Stimulated activated CD8-positive, alpha-beta memory T cell treated with anti-CD3 and anti-CD28 coated beads, Interleukin-12 subunit alpha, Interleukin-12 subunit beta, amount 100 ng/mL, for 24 hours (primary cell): Measurements from ENCODE around the gene SCYL3.

Experiments used
- DNase-seq: peaks from one replicate; pipeline ENCODE4 v3.0.0-alpha.2; 2020; ENCODE audit errors: extremely low read depth

SCYL3 gene

DNA sequence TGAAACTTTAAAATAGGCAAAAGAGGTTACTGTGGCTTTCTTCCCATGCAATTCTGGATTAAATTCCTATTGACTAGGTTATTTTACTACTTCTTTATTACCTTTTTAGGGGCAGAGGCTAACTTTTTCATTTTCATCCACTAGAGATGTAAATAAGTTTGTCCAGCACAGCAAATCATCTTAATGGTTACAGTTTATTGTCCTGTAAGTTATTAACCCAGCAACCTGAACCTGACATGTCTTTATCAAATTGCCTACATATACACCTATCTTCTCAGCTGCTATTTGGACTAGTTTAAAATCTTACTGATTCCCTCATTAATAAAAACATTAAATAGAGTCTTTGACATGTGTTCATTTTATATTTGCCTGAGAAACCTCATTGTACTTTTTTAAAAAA, 6.9 kb upstream of the SCYL3 start:
- no peak for DNase-seq

DNA sequence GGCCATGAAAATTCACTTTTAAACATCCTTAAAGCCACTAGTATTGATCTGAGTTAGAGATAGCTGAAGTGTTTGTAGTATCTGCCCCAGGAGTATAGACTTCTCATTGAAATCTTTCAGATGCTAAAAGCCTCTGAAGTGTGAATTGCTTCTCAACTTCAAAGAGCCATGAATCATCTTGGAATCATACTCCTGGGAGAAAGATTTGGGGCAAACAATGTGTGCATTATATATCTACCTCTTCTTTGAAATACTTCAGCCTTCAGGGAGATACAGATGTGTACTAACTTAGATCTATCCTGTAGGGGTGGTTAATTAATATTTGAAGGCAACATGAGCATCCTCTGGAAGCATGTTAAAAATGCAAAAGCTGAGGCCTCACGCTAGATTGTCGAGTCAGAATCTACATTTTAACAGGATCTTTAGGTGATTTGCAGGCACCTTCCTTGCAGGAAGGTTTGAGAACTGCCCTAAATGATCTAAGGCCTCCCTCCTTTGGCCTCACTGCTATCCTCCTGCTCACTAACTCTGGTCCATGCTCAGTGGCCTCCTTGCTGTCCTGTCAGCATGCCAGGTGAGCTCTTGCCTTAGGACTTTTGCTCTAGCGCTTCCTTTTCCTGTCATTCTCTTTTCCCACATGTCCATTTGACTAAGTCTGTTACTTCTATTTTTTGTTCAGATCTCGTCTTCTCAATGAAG, 6.0 kb upstream of the SCYL3 start:
- no peak for DNase-seq

DNA sequence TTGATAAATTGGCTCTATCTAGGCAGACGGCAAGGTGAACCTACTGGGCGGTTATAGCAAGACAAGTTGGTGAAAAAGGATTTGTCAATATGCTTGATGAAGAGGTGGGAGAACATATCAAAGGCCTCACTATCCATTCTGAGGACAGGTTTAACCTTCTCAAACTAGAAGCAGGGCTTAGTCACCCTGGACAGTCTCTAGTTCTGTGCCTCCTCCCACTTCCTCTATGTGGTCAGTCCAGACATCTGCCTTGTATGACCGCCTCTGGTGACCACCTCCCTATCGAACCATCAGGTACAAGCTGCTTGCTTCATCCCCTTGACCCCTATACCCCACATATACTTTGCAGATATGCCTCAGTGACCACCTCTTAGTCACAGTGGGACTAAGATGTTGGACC, 2.3 kb upstream of the SCYL3 start:
- DNase-seq: no peak

DNA sequence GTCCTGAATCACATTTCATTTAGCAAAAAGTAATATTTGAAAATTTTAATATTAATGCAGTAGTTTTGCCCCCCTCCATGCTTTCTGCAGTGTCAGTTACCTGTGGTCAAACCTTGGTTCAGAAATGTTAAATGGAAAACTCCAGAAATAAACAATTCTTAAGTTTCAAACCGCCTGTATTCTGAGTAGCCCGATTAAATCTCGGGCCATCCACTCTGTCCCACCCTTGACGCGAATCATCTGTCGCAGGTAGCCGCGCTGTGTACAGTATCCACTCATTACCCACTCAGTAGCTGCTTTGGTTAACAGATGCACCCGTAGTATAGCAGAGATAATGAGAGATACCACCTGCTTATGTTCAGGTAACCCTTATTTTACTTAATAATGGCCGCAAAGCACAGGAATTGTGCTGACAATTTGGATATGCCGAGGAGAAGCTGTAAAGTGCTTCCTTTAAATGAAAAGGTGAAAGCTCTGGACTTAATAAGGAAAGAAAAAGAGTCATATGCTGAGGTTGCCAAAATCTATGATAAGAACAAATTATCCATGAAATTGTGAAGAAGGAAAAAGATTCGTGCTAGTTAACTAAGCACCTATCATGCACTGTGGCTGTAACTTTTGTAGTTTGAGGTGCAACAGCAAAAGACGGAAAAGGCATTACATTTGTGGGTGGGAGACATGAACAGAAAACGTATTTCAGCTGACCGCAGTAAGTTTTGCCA, 889 bp upstream of the SCYL3 start:
- no peak for DNase-seq

DNA sequence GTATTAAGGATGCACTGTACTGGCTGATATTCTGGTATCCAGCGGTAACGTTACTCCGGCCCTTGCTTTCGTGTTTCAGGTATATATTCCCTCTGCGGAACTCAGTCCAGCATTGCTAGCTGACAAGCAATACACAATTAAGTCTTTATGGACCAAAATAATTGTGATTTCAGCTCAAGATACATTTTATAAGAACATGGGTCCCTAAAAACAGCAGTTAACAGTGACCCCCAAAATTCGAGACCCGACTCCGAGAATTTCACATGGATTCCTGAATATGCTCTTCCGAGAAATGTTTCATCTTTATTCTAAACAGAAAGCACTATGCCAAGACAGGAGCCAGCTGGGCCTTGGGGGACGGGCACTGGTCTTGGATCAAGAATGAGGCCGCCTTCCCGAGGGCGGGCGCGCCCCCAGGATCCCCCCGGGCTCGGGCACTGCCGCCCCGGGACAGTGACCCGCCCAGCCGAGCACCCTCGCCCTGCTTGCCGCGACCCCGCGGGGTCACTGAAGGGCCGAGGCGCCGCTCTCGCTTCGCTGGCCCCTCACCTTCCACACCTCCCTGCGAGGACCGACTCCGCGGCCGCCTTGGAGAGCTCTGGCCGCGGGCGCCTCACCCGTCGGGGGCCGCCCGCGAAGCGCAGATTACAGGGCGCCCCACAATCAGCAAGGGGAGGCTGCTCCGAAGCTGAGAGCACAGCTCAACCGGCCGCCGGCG, 610 bp downstream of the SCYL3 start:
- no peak for DNase-seq

DNA sequence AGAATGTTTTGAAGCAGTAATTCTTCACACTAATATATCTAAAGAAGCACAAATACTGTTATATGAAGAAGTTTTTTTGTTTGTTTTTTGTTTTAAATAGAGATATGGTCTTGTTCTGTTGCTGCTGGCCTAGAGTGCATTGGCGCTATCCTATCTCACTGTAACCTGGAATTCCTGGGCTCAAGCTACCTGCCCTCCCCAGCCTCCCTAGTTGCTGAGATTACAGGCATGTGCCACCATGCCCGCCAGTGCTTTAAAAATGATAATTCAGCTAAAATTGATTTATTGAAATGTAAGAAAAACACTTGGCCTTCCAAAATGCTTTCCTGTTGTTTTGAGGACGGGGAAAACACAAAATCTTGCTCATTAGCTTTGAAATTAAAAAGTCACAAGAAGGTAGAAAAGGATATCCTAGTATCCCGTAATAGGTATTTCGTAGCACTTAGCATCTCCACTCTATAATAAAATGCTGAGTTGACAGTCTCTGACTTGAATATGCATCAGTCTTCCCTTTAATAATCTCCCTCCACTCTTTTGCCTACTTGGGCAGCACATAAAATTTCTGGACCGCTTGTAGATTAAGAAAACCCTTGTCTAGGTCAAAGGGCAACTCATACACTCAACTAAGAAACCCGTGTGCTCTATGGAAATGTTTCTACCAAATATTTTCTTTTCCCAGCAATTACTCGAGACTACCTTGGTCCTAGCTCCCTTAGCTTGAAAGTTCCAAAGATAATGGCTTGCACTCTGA, 1.3 kb downstream of the SCYL3 start:
- DNase-seq: no peak

DNA sequence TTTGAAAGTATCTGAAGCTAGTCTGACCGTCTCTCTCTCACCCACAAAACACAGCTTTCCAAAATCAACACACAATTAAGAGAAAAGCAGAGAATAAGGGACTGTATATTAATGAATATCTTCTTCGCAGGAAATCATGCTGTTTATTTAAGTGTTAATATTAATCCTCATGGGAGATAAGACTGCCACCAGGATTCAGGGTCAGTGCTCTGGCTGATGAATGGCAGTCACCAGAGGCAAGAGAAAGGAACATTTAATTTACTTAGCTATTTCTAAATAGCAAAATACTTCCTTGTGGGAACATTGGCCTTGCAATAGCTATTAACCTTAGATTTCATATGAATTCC, 2.2 kb downstream of the SCYL3 start:
- DNase-seq: no peak

DNA sequence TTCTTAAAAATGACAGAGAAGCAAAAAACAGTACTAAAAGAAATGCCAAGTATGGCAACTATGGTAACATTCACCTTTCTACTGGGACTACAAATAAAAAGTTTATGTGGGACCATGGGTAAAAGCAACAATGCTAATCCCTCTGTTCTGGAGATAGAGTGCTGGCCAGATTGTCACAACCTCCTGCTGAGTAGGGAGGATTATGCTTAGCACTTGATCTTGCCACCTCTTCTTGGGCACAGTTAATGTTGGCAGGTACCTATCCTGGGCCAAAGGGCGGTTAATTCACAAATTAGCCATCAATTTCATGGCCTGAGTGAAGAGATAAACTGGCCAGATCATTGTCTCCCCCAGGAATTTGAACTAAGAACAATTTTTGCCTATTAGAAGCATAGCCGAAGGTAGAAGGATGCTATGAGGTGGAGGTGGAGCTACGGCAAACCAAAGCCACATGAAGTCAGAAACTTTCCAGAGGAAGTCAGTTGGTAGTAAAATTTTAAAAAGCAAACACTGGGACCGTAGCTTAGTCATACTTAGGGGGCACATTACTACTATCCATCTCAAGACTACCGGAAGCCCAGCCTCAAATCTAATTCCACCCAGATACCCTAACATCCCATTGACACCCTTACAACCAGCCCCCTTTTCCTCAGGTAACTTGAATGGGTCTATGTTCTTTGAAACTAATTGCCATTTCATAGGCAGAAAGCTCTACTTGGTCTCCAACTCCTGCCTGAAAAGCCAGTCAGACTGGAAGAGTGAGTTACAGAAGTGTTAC, 2.7 kb downstream of the SCYL3 start:
- DNase-seq: no peak

DNA sequence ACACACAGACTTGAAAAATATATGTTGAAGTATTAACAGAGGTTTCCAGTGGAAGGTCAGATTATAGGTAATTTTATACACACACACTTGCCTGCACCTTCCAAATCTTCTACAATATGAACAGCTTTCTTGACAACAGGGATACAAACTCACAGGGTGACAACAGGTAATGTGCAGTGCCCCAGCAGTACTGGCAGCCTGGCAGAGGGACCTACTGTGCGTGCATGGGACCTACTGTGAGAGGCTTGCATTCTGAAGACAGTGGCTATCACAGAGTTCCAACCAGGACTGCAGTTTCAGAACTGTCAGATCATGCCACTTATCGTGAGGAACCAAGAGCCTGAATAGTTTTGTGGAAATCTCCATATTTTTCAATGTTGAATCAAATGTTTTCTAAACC, 3.8 kb downstream of the SCYL3 start:
- DNase-seq: no peak

DNA sequence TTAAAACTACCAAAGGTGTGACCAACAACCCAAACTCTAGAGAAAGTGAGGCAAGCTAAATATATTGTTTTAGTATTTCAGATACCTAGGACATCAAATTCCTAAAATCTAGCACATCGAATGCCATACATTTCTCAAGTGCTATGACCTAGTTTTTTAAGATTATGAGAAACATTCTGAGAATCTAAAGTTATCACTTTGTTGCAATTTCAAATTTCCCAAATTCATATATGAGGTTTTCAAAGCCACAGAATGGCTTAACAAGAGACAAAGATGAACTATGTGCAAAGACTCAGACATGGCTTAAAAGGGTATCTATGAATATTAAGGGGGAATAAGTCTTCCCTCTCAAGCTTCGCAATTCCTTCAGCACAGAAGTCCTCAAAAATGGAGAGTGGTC, 6.8 kb downstream of the SCYL3 start:
- DNase-seq: no peak

DNA sequence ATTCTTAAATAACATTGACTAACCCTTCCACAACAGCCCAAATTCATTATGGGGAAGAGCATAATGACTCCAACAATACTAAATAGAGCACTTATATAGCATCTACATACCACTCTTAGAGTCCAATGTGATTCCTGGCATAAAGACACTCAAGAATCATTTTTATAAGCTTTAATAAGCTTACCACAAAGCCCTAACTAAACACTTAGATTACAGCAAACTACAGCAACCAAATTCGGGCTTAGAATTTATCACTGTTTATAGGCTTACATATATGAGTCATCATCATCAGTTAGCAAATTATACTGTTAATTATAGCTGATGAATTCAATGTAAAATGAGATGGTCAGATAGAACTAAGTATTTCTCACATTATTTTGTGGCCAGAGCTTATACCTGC, 7.3 kb downstream of the SCYL3 start:
- DNase-seq: no peak

DNA sequence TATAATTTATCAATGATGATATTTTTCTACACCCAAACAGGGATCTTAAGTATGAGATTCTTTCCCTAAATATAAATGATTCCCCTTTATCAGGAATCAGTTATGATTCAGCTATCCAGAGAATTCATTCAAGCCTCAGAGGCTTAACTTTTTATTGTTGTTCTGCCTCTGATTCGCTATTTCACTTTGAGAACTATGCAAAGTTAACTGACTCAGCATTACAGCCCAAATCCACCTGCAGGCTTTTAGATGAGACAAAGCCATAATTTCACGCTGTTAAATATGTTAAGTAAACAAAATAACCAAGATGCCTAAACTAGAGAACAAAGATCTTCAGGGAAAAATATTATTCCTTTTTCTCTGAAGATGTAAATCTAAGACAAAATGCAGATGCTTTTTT, 8.5 kb downstream of the SCYL3 start:
- DNase-seq: no peak

DNA sequence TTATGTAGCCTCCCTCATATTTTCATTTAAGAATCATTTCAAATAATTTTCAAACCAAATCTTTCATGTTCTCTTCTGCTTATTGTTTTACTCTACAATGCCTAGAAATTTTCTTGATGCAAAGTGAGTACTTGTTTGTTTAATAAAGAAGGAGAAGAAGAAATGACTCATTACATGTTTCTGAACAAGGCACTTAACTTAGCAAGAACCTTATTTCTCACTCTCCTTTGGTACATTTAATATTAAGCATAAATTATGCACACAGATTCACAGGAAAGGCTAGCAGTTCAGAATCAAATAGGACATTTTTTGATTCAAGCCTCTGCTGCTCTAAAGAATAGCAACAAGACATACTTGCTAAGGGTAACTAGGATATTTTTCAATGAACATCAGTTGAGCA, 9.1 kb downstream of the SCYL3 start:
- no peak for DNase-seq

DNA sequence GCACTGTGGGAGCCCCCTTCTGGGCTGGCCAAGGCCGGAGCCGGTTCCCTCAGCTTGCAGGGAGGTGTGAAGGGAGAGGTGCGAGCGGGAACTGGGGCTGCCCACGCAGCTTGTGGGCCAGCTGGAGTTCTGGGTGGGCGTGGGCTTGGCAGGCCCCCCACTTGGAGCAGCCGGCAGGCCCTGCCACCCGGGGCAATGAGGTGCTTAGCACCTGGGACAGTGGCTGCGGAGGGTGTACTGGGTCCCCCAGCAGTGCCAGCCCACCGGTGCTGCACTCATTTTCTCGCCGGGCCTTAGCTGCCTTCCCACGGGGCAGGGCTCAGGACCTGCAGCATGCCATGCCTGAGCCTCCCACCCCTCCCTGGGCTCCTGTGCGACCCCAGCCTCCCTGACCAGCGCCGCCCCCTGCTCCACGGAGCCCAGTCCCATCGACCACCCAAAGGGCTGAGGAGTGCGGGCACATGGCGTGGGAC, 11.6 kb downstream of the SCYL3 start:
- no peak for DNase-seq

DNA sequence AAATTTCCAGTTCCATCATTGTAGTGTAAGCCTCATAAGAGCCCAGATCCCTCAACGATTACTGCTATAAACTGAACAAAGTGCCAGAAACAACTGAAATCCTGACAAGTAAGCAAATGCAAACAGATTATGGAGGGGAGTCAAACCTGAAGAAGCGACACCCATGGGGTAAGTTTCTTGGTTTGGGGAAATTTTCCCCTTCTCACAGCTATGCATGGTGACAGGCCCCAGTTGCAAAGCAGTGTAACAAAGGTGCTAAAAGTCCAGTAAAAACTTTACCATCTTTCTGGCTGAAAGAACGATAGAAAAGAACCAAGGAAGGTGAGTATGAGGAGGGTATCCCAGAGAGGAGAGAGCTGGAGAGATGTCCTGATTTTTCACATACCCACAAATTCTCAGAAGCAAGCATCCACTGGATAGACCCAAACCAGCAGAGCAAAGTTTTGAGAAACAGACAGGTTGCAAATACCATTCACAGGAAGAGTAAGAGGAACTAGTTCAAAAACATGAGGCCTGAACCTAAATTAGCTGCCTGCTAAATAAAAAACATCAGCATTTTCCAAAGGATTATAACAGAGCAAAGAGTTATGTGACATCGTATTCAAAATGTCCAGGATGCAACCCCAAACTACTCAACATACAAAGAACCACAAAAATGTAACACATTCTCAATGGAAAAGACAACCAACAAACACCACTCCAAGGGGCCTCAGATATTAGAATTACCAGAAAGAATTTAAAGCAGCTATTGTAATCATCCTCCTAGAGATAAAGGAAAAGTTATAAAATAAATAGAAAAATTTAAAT, 14.5 kb downstream of the SCYL3 start:
- DNase-seq: no peak

DNA sequence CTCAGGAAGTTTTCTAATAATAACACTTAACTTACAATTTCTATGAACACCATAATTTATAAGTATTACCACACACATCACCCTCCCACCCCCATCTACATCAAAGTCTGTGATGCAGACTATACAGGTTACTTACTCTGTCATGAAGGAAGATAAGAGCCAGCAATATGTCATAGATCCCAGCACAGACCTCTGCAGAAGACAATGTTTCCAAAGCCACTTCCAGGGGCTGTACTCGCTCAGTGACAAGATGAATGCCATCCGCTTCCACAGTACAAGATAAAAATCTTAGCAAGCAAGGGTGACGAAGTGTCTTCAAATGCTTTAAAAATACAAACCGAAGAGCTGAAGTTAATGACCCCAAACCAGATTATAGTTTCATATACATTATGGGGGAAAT, 15.2 kb downstream of the SCYL3 start:
- no peak for DNase-seq

DNA sequence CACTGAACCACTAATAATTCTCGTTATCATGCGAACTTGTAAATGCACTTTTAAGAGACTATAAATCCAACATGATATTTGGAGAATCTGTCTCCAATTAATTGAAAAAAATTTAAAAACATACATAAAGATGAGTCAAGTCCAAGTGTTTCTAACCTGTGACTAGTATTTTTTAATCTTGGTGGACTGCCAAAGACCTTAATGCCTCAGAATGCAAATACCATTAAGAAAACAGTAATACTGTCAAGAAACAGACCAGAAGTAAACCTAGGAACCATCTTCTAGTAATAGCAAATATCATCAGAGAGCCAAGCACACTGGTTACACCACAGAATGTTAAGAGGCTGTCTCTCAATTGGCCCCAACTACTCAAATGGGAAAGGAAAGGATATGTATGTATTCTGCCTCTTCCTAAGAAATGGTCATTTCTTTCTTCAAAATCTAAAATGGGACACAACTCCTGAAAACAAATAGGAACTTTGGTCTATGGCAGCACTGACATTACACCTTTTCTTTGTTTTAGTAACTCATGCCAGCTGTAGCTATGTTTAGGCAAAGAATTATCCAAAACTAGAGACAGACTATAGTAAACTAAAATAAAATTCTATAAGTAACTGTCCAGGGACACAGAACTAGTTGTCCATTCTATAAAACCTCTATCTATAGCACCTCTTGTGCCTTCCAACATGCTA, 15.8 kb downstream of the SCYL3 start:
- DNase-seq: no peak

DNA sequence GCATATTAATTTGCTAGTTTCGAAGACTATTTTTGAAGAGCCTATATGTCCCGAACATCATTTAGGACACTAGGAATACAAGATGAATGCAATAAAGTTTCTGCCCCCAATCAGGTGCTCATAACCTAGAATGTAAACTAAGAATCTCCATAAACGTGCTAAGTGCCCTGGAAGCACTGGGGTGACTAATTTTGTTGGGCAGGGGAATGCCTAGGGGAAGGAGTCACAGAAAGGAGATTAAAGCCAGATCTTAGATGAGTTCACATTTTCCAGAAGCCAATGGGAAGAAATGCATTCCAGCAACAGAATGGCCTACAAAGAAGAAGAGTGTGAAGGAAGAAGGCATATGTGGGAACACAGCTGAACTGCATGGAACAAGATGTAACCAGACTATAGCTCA, 19.5 kb downstream of the SCYL3 start:
- DNase-seq: no peak

DNA sequence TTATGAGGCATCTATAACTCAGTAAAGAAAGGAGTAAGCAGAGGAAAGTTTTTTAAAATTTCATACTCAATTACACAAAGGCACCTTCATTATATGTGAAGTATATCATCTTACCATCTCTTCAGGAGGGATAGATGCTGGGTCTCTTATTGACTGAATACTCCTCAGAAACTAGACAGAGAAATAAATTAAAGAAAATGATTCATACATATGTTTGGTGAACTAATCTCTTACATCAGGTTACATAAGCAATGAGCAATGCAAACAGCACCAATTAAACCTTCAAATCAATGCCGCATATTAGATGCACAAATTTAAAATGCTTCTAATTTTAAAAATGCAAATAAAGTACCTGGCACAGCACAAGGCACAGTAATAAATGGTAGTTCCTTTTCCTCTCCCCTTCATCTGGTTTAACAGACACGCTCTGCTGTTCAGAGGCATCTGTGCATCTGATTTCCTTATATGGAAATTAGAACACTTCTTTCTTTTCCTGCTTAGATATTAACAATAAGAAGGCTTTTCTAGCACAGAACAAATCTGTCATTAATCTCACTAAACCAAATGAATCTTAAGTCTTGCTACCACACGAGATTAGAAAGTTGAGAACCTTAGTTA, 20.0 kb downstream of the SCYL3 start:
- DNase-seq: no peak

DNA sequence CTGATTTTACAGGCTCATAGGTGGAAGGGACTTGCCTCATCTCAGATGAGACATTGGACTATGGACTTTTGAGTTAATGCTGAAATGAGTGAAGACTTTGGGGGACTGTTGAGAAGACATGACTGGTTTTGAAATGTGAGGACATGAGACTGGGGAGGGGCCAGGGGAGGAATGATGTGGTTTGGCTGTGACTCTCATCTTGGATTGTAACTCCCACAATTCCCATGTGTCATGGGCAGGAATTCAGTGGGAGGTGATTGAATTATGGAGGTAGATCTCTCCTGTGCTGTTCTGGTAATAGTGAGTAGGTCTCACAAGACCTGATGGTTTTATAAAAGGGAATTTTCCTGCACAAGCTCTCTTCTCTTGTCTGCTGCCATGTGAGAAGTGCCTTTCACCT, 20.8 kb downstream of the SCYL3 start:
- DNase-seq: no peak
